ENCODE measurements around the gene TNRC6B. TPM values are rescaled to one million over a fixed set of nuclear protein-coding genes. Genes with fewer than 3 reads are reported as not detected.
"Not testable (repeated sequence)": the region's sequence is repeated elsewhere in the genome, so short reads cannot be mapped to it uniquely, and the experiment has no call there.

The TNRC6B gene
- polyA plus RNA-seq, 1 donor from 2014 or later, result 7.6 TPM

- Histone ChIP-seq H3K27me3 (ENCODE audit: insufficient read depth, low read depth, low read length) (no peaks in the 10 kb centered on the region), H3K79me2 (replicated peaks; ENCODE audit: insufficient read depth, low read length) (peaks cover 97% of the 10 kb centered on the region), H3K9me3 (ENCODE audit: low read length) (no peaks in the 10 kb centered on the region), H3K9ac (ENCODE audit: low read length) (no peak overlapping the region), H3K9me2 (ENCODE audit: insufficient read depth, low read length) (no peaks in the 10 kb centered on the region), H3F3A (ENCODE audit: insufficient read depth, low read length, poor library complexity, severe bottlenecking) (no peaks in the 10 kb centered on the region), H4K20me1 (ENCODE audit: insufficient read depth) (peaks cover 50% of the 10 kb centered on the region), H3K27ac (ENCODE audit: low read length) (no peak overlapping the region), H2AFZ (ENCODE audit: low read depth, low read length) (no peak overlapping the region), H3K4me2 (ENCODE audit: low read length) (no peak overlapping the region), H3K36me3 (ENCODE audit: insufficient read depth, low read length) (no peaks in the 10 kb centered on the region), H3K4me3 (ENCODE audit: low read length) (no peak overlapping the region)
- TF ChIP-seq SMC3 (conservative IDR thresholded peaks at IDR 0.05; ENCODE audit: poor library complexity) (no peak), CTCF (IDR thresholded peaks at IDR 0.05; ENCODE audit: poor library complexity, severe bottlenecking) (no peak)
Observed at GRCh38 chr22:40196628-40197360, 19.1 kb downstream of the TNRC6B start.

- H4K20me1 ChIP-seq (ENCODE audit: insufficient read depth), result peaks cover 52% of the 10 kb centered on the region
- not testable (repeated sequence) for H3K27ac ChIP-seq (ENCODE audit: low read length); H3K4me3 ChIP-seq (ENCODE audit: low read length)
Observed at GRCh38 chr22:40197421-40197820, 19.7 kb downstream of the TNRC6B start.

GRCh38 chr22:40198733-40199132 is 21.0 kb downstream of the TNRC6B start:
- Histone ChIP-seq H3K27ac (ENCODE audit: low read length) (no peak overlapping the region), H3K4me2 (ENCODE audit: low read length) (no peak overlapping the region), H3K79me2 (replicated peaks; ENCODE audit: insufficient read depth, low read length) (peaks cover 97% of the 10 kb centered on the region), H3F3A (ENCODE audit: insufficient read depth, low read length, poor library complexity, severe bottlenecking) (no peaks in the 10 kb centered on the region), H2AFZ (ENCODE audit: low read depth, low read length) (no peak overlapping the region), H3K36me3 (ENCODE audit: insufficient read depth, low read length) (no peaks in the 10 kb centered on the region), H3K9me3 (ENCODE audit: low read length) (no peaks in the 10 kb centered on the region), H3K27me3 (ENCODE audit: insufficient read depth, low read depth, low read length) (no peaks in the 10 kb centered on the region), H3K9ac (ENCODE audit: low read length) (no peak overlapping the region), H4K20me1 (ENCODE audit: insufficient read depth) (peaks cover 49% of the 10 kb centered on the region), H3K9me2 (ENCODE audit: insufficient read depth, low read length) (no peaks in the 10 kb centered on the region), H3K4me3 (ENCODE audit: low read length) (no peak overlapping the region)
- TF ChIP-seq CTCF (IDR thresholded peaks at IDR 0.05; ENCODE audit: poor library complexity, severe bottlenecking), result no peak
- no peak for TF ChIP-seq TAF1 (IDR thresholded peaks at IDR 0.05; ENCODE audit: low read depth)
- no peak for TF ChIP-seq SMC3 (conservative IDR thresholded peaks at IDR 0.05; ENCODE audit: poor library complexity)
- TF ChIP-seq RAD21 (conservative IDR thresholded peaks at IDR 0.05), result no peak
- TF ChIP-seq POLR2AphosphoS5 (IDR thresholded peaks at IDR 0.05), result no peak
- TF ChIP-seq MXI1 (conservative IDR thresholded peaks at IDR 0.05; ENCODE audit: poor library complexity, severe bottlenecking), result no peak
- no peak for TF ChIP-seq EZH2 (IDR thresholded peaks at IDR 0.05; ENCODE audit: borderline replicate concordance, insufficient read depth, low read length, poor library complexity, severe bottlenecking)
- TF ChIP-seq EP300 (conservative IDR thresholded peaks at IDR 0.05; ENCODE audit: poor library complexity, severe bottlenecking), result no peak
- no peak for TF ChIP-seq REST (IDR thresholded peaks at IDR 0.05; ENCODE audit: borderline replicate concordance)

More at GRCh38 chr22:40197421-40197820, 19.7 kb downstream of the TNRC6B start:
- H3K36me3 ChIP-seq (ENCODE audit: insufficient read depth, low read length); H3K27me3 ChIP-seq (ENCODE audit: insufficient read depth, low read depth, low read length); H3K9me3 ChIP-seq (ENCODE audit: low read length); H3K9me2 ChIP-seq (ENCODE audit: insufficient read depth, low read length); H3K9ac ChIP-seq (ENCODE audit: low read length); H3F3A ChIP-seq (ENCODE audit: insufficient read depth, low read length, poor library complexity, severe bottlenecking); H2AFZ ChIP-seq (ENCODE audit: low read depth, low read length); H3K4me2 ChIP-seq (ENCODE audit: low read length): not testable (repeated sequence)
- H3K79me2 ChIP-seq (replicated peaks; ENCODE audit: insufficient read depth, low read length), result peaks cover 97% of the 10 kb centered on the region

Data from neural cell (in vitro differentiated cells).